GM18909 (cell line): ENCODE results near the gene STAP2.
"Not testable (repeated sequence)": the region's sequence is repeated elsewhere in the genome, so short reads cannot be mapped to it uniquely, and the experiment has no call there.

Experiments used
- ATAC-seq: cut with Tn5 transposase; IDR thresholded peaks from one replicate; pipeline ENCODE4 v1.9.1; 2021; ENCODE audit warnings: mild to moderate bottlenecking; ENCODE audit not compliant: unreplicated experiment, poor library complexity

STAP2 gene

GRCh38 chr19:4328991-4329681, 9.5 kb downstream of the STAP2 start:
- ATAC-seq, result not testable (repeated sequence)

- ATAC-seq, result peak; percentile 87
Observed at GRCh38 chr19:4328243-4328990, 10.2 kb downstream of the STAP2 start.

GRCh38 chr19:4327877-4328242, 10.8 kb downstream of the STAP2 start:
- no peak for ATAC-seq

- no peak for ATAC-seq
Observed at GRCh38 chr19:4327252-4327876, 11.3 kb downstream of the STAP2 start.

GRCh38 chr19:4326837-4327251, 11.8 kb downstream of the STAP2 start:
- ATAC-seq, result no peak

GRCh38 chr19:4326215-4326836, 12.3 kb downstream of the STAP2 start:
- no peak for ATAC-seq

GRCh38 chr19:4324228-4324627, 14.4 kb downstream of the STAP2 start:
- ATAC-seq, result no peak

- ATAC-seq, result no peak
Observed at GRCh38 chr19:4323692-4324091, 14.9 kb downstream of the STAP2 start.

- ATAC-seq, result no peak
Observed at GRCh38 chr19:4322942-4323665, 15.5 kb downstream of the STAP2 start.

GRCh38 chr19:4320419-4320818, 18.2 kb downstream of the STAP2 start:
- no peak for ATAC-seq

- ATAC-seq, result no peak
Observed at GRCh38 chr19:4319067-4319718, 19.4 kb downstream of the STAP2 start.

- ATAC-seq, result no peak
Observed at GRCh38 chr19:4318460-4318859, 20.2 kb downstream of the STAP2 start.

- no peak for ATAC-seq
Observed at GRCh38 chr19:4316956-4317355, 21.7 kb downstream of the STAP2 start.

- no peak for ATAC-seq
Observed at GRCh38 chr19:4313847-4314490, 24.7 kb downstream of the STAP2 start.

- ATAC-seq, result no peak
Observed at GRCh38 chr19:4310247-4311121, 28.1 kb downstream of the STAP2 start.

GRCh38 chr19:4305659-4306058, 33.0 kb downstream of the STAP2 start:
- ATAC-seq, result no peak

- no peak for ATAC-seq
Observed at GRCh38 chr19:4305257-4305612, 33.4 kb downstream of the STAP2 start.

GRCh38 chr19:4304538-4305256, 33.9 kb downstream of the STAP2 start, which contains the start of gene FSD1:
TSS of gene FSD1 (plus strand) at chr19:4304598. CDS start at chr19:4304747, 149 bp downstream.
- ATAC-seq, result no peak
